ENCODE measurements around the gene ABHD1. TPM values are rescaled to one million over a fixed set of nuclear protein-coding genes. Genes with fewer than 3 reads are reported as not detected.
A peak's percentile ranks its signal among the peaks of the same experiment; 100 is the strongest.

Gene ABHD1
- total and polyA plus RNA-seq, 3 experiments from 2014 or later, result 0.33 to 1.4 (median 0.90) TPM

DNA sequence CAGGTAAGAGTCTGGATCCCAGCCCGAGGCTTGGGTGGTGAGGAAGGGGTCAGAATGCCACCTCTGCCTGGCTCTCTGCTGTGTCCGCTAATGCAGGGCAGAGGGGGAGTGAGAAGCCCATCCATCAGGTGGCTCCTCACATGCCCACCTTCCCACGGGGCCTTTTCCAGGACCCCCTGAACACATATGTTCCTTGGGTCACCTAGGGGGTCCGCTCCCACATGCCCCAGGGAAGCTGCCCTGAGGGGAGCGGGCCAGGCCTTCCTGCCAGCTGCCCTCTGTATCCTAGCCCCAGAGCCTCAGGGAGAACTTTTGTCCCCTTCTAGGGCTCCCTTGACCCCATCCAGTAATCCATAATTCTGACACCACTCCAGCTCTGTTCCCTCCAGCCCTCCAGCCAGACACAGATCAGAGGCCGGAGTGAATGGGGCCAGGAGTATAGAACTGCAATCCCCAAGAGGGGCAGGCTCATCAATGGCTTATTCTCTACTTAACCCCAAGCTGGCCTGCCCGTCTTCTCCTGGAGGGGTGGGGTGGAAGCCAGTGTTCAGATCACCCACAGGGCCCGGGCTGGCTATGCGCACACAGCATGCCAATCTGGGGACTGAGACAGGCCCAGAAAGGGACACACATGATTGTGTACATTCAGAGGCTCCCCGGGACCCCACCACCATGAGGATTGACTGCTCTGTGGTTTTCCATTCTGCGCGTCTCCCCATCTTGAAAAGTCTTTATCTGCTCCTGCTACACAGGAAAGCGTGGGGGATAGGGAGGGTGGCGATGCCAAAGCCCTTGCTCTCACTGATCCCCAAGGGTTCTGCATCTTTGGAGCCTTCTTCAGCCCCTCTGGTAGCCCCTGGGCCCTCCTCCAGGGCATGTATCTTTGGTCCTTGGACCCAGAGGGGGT is 44.1 kb upstream of the ABHD1 start:
- DNase-seq, result no peak
- peak overlapping the region in 2 of 8 donors; percentile 48 to 66 for H3K27ac Mint-ChIP-seq
- H3K9me3 Mint-ChIP-seq, result no peaks in the 10 kb centered on the region
- POLR2A ChIA-PET, result interaction anchor here (0.6 to 4.2 kb wide), 2 partner anchors 7 to 13 kb away, joined by 7 to 37 read pairs; partner anchors contain the start of gene OST4
- no peaks in the 10 kb centered on the region for H3K36me3 Mint-ChIP-seq
- Histone ChIP-seq H3K9me3 (ENCODE audit: low read length) (no peaks in the 10 kb centered on the region), H3K4me3 (ENCODE audit: low read length) (no peak overlapping the region), H3K27ac (ENCODE audit: low read depth, low read length) (no peak overlapping the region), H3K4me1 (ENCODE audit: insufficient read depth, low read length) (peaks cover 43% of the 10 kb centered on the region), H3K27me3 (ENCODE audit: insufficient read depth, low read length, poor library complexity, severe bottlenecking) (no peaks in the 10 kb centered on the region), H3K36me3 (ENCODE audit: insufficient read depth, low read length) (no peaks in the 10 kb centered on the region)
- H3K4me3 Mint-ChIP-seq, result peak overlapping the region in 1 of 7 donors; percentile 25
- H3K4me1 Mint-ChIP-seq, result peaks cover 33 to 38% (median 33%) of the 10 kb centered on the region in 3 donors
- CTCF ChIA-PET, result interaction anchor here (2.0 to 2.6 kb wide), 2 partner anchors 28 to 47 kb away, joined by 8 to 14 read pairs; partner anchors contain the start of genes AGBL5 and TMEM214
- peaks cover 0 to 2% of the 10 kb centered on the region in 2 donors for H3K27me3 Mint-ChIP-seq

DNA sequence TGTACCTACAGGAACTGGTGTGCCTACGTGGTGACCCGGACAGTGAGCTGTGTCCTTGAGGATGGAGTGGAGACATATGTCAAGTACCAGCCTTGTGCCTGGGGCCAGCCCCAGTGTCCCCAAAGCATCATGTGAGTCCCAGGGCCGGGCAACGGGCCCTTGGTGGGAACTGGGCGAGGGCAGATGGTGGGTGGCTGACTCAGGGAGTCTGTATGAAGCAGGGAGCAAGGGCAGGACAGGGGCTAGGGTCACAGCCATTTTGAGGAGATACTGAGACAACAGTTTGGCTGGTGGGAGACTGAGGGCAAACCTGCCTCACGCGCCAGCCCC is 43.5 kb upstream of the ABHD1 start:
- ChIA-PET POLR2A (interaction anchor here (0.6 to 4.2 kb wide), 2 partner anchors 8 to 13 kb away, joined by 7 to 37 read pairs; partner anchors contain the start of gene OST4), CTCF (interaction anchor here (2.0 to 2.6 kb wide), 2 partner anchors 29 to 47 kb away, joined by 8 to 14 read pairs; partner anchors contain the start of genes AGBL5 and TMEM214)
- Histone ChIP-seq H3K36me3 (ENCODE audit: insufficient read depth, low read length) (no peaks in the 10 kb centered on the region), H3K9me3 (ENCODE audit: low read length) (no peaks in the 10 kb centered on the region), H3K27me3 (ENCODE audit: insufficient read depth, low read length, poor library complexity, severe bottlenecking) (no peaks in the 10 kb centered on the region), H3K4me3 (ENCODE audit: low read length) (no peak overlapping the region), H3K27ac (ENCODE audit: low read depth, low read length) (no peak overlapping the region), H3K4me1 (ENCODE audit: insufficient read depth, low read length) (peaks cover 39% of the 10 kb centered on the region)
- Mint-ChIP-seq H3K9me3 (no peaks in the 10 kb centered on the region), H3K27ac (peak overlapping the region in 1 of 8 donors; percentile 90), H3K4me1 (peaks cover 27 to 33% (median 28%) of the 10 kb centered on the region in 3 donors), H3K36me3 (no peaks in the 10 kb centered on the region), H3K4me3 (peak overlapping the region in 3 of 7 donors; percentile 4 to 52 (median 25)), H3K27me3 (peaks cover 0 to 2% of the 10 kb centered on the region in 2 donors)
- DNase-seq, result no peak

DNA sequence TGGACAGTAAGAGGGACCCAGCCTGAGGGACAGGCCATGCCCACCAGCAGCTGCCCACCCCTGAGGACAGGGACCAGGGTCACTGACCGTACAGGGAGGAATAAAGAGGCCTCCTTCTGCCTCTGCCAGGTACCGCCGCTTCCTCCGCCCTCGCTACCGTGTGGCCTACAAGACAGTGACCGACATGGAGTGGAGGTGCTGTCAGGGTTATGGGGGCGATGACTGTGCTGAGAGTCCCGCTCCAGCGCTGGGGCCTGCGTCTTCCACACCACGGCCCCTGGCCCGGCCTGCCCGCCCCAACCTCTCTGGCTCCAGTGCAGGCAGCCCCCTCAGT is 43.0 kb upstream of the ABHD1 start:
- Mint-ChIP-seq H3K27me3 (peaks cover 0 to 2% of the 10 kb centered on the region in 2 donors), H3K27ac (peak overlapping the region in 7 of 8 donors; percentile 69 to 99 (median 97)), H3K9me3 (no peaks in the 10 kb centered on the region), H3K4me1 (peaks cover 27 to 33% (median 27%) of the 10 kb centered on the region in 3 donors), H3K4me3 (peak overlapping the region in 3 of 7 donors; percentile 54 to 91 (median 62)), H3K36me3 (no peaks in the 10 kb centered on the region)
- H3K27ac ChIP-seq (ENCODE audit: low read depth, low read length), result no peak overlapping the region
- no peaks in the 10 kb centered on the region for H3K36me3 ChIP-seq (ENCODE audit: insufficient read depth, low read length)
- ChIA-PET POLR2A (interaction anchor here (0.6 to 4.2 kb wide), 7 partner anchors 8 to 201 kb away, joined by 3 to 37 read pairs (median 4); partner anchors contain the start of genes AGBL5 and OST4), CTCF (interaction anchor here (1.3 to 2.6 kb wide), 4 partner anchors 8 to 48 kb away, joined by 7 to 14 read pairs (median 8); partner anchors contain the start of genes AGBL5, OST4 and TMEM214)
- H3K27me3 ChIP-seq (ENCODE audit: insufficient read depth, low read length, poor library complexity, severe bottlenecking), result no peaks in the 10 kb centered on the region
- DNase-seq, result no peak
- no peak overlapping the region for H3K4me3 ChIP-seq (ENCODE audit: low read length)
- no peaks in the 10 kb centered on the region for H3K9me3 ChIP-seq (ENCODE audit: low read length)
- H3K4me1 ChIP-seq (ENCODE audit: insufficient read depth, low read length), result peaks cover 39% of the 10 kb centered on the region

DNA sequence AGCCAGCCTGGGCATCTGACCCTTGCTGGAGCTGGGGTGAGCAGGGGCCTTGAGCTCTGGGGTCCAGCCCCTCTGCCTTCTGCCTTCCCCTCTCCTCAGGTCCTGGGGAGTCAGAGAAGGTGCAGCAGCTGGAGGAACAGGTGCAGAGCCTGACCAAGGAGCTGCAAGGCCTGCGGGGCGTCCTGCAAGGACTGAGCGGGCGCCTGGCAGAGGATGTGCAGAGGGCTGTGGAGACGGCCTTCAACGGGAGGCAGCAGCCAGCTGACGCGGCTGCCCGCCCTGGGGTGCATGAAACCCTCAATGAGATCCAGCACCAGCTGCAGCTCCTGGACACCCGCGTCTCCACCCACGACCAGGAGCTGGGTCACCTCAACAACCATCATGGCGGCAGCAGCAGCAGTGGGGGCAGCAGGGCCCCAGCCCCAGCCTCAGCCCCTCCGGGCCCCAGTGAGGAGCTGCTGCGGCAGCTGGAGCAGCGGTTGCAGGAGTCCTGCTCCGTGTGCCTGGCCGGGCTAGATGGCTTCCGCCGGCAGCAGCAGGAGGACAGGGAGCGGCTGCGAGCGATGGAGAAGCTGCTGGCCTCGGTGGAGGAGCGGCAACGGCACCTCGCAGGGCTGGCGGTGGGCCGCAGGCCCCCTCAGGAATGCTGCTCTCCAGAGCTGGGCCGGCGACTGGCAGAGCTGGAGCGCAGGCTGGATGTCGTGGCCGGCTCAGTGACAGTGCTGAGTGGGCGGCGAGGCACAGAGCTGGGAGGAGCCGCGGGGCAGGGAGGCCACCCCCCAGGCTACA is 41.4 kb upstream of the ABHD1 start:
- H3K36me3 Mint-ChIP-seq, result no peaks in the 10 kb centered on the region
- CTCF ChIA-PET, result interaction anchor here (1.3 to 2.6 kb wide), 6 partner anchors 9 to 49 kb away, joined by 3 to 14 read pairs (median 7); partner anchors contain the start of genes AGBL5, OST4 and TMEM214
- Histone ChIP-seq H3K9me3 (ENCODE audit: low read length) (no peaks in the 10 kb centered on the region), H3K27ac (ENCODE audit: low read depth, low read length) (peak overlapping the region; percentile 68), H3K4me3 (ENCODE audit: low read length) (peak overlapping the region; percentile 65), H3K36me3 (ENCODE audit: insufficient read depth, low read length) (no peaks in the 10 kb centered on the region), H3K27me3 (ENCODE audit: insufficient read depth, low read length, poor library complexity, severe bottlenecking) (no peaks in the 10 kb centered on the region), H3K4me1 (ENCODE audit: insufficient read depth, low read length) (peaks cover 37% of the 10 kb centered on the region)
- H3K27me3 Mint-ChIP-seq, result peaks cover 0 to 2% of the 10 kb centered on the region in 2 donors
- peak overlapping the region in 1 of 8 donors; percentile 69 for H3K27ac Mint-ChIP-seq
- POLR2A ChIA-PET, result interaction anchor here (0.5 to 4.2 kb wide), 6 partner anchors 10 to 272 kb away, joined by 3 to 37 read pairs (median 4); partner anchors contain the start of genes AGBL5, ATRAID, OST4 and SLC5A6
- no peaks in the 10 kb centered on the region for H3K9me3 Mint-ChIP-seq
- no peak for DNase-seq
- H3K4me3 Mint-ChIP-seq, result peak overlapping the region in 3 of 7 donors; percentile 9 to 91 (median 87)
- H3K4me1 Mint-ChIP-seq, result peaks cover 19 to 27% (median 27%) of the 10 kb centered on the region in 3 donors

DNA sequence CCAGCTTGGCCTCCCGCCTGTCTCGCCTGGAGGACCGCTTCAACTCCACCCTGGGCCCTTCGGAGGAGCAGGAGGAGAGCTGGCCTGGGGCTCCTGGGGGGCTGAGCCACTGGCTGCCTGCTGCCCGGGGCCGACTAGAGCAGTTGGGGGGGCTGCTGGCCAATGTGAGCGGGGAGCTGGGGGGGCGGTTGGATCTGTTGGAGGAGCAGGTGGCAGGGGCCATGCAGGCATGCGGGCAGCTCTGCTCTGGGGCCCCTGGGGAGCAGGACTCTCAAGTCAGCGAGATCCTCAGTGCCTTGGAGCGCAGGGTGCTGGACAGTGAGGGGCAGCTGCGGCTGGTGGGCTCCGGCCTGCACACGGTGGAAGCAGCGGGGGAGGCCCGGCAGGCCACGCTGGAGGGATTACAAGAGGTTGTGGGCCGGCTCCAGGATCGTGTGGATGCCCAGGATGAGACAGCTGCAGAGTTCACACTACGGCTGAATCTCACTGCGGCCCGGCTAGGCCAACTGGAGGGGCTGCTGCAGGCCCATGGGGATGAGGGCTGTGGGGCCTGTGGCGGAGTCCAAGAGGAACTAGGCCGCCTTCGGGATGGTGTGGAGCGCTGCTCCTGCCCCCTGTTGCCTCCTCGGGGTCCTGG is 40.7 kb upstream of the ABHD1 start:
- no peaks in the 10 kb centered on the region for H3K9me3 Mint-ChIP-seq
- H3K9me3 ChIP-seq (ENCODE audit: low read length), result no peaks in the 10 kb centered on the region
- POLR2A ChIA-PET, result interaction anchor here (0.5 to 4.2 kb wide), 4 partner anchors 11 to 129 kb away, joined by 3 to 37 read pairs (median 14); partner anchors contain the start of genes AGBL5, ATRAID, OST4 and SLC5A6
- peaks cover 0 to 1% of the 10 kb centered on the region in 2 donors for H3K27me3 Mint-ChIP-seq
- H3K36me3 Mint-ChIP-seq, result no peaks in the 10 kb centered on the region
- DNase-seq, result no peak
- no peak overlapping the region for H3K4me3 ChIP-seq (ENCODE audit: low read length)
- H3K36me3 ChIP-seq (ENCODE audit: insufficient read depth, low read length), result no peaks in the 10 kb centered on the region
- no peaks in the 10 kb centered on the region for H3K27me3 ChIP-seq (ENCODE audit: insufficient read depth, low read length, poor library complexity, severe bottlenecking)
- no peak overlapping the region for H3K4me3 Mint-ChIP-seq
- peaks cover 42% of the 10 kb centered on the region for H3K4me1 ChIP-seq (ENCODE audit: insufficient read depth, low read length)
- no peak overlapping the region for H3K27ac ChIP-seq (ENCODE audit: low read depth, low read length)
- H3K4me1 Mint-ChIP-seq, result peaks cover 26 to 34% (median 31%) of the 10 kb centered on the region in 3 donors
- H3K27ac Mint-ChIP-seq, result no peak overlapping the region
- CTCF ChIA-PET, result interaction anchor here (1.2 to 2.8 kb wide), 4 partner anchors 11 to 121 kb away, joined by 3 to 15 read pairs (median 3); partner anchors contain the start of genes AGBL5 and OST4

DNA sequence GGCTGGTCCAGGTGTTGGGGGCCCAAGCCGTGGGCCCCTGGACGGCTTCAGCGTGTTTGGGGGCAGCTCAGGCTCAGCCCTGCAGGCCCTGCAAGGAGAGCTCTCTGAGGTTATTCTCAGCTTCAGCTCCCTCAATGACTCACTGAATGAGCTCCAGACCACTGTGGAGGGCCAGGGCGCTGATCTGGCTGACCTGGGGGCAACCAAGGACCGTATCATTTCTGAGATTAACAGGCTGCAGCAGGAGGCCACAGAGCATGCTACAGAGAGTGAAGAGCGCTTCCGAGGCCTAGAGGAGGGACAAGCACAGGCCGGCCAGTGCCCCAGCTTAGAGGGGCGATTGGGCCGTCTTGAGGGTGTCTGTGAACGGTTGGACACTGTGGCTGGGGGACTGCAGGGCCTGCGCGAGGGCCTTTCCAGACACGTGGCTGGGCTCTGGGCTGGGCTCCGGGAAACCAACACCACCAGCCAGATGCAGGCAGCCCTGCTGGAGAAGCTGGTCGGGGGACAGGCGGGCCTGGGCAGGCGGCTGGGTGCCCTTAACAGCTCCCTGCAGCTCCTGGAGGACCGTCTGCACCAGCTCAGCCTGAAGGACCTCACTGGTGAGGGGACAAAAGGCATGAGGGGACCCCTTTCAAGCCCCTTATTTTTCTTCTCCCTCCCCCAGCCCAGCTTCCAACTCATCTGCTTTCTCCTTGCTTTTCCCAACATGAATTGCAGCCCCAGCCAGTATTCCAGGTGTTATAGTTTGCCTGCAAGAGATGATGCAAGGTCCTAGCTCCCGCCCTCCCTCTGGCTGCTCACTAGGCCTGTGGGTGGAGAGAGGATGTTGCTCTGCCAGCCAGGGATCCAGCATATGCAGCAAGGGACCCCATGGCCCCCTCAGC is 40.0 kb upstream of the ABHD1 start:
- Mint-ChIP-seq H3K36me3 (no peaks in the 10 kb centered on the region), H3K27ac (peak overlapping the region in 3 of 8 donors; percentile 12 to 68 (median 17)), H3K9me3 (no peaks in the 10 kb centered on the region), H3K4me3 (peak overlapping the region in 3 of 7 donors; percentile 38 to 82 (median 76)), H3K27me3 (no peaks in the 10 kb centered on the region), H3K4me1 (peaks cover 26 to 34% (median 32%) of the 10 kb centered on the region in 3 donors)
- DNase-seq, result no peak
- ChIA-PET POLR2A (interaction anchor here (1.1 to 4.2 kb wide), 4 partner anchors 12 to 128 kb away, joined by 3 to 37 read pairs (median 24); partner anchors contain the start of genes AGBL5, ATRAID, OST4 and SLC5A6), CTCF (interaction anchor here (1.0 to 2.8 kb wide), 5 partner anchors 12 to 122 kb away, joined by 3 to 15 read pairs (median 3); partner anchors contain the start of genes AGBL5 and OST4)
- no peaks in the 10 kb centered on the region for H3K36me3 ChIP-seq (ENCODE audit: insufficient read depth, low read length)
- no peak overlapping the region for H3K4me3 ChIP-seq (ENCODE audit: low read length)
- no peaks in the 10 kb centered on the region for H3K9me3 ChIP-seq (ENCODE audit: low read length)
- peaks cover 42% of the 10 kb centered on the region for H3K4me1 ChIP-seq (ENCODE audit: insufficient read depth, low read length)
- H3K27me3 ChIP-seq (ENCODE audit: insufficient read depth, low read length, poor library complexity, severe bottlenecking), result no peaks in the 10 kb centered on the region
- H3K27ac ChIP-seq (ENCODE audit: low read depth, low read length), result no peak overlapping the region

Data from CD8-positive, alpha-beta memory T cell (primary cell).